ENCODE results near the gene COL17A1.

The COL17A1 gene

DNA sequence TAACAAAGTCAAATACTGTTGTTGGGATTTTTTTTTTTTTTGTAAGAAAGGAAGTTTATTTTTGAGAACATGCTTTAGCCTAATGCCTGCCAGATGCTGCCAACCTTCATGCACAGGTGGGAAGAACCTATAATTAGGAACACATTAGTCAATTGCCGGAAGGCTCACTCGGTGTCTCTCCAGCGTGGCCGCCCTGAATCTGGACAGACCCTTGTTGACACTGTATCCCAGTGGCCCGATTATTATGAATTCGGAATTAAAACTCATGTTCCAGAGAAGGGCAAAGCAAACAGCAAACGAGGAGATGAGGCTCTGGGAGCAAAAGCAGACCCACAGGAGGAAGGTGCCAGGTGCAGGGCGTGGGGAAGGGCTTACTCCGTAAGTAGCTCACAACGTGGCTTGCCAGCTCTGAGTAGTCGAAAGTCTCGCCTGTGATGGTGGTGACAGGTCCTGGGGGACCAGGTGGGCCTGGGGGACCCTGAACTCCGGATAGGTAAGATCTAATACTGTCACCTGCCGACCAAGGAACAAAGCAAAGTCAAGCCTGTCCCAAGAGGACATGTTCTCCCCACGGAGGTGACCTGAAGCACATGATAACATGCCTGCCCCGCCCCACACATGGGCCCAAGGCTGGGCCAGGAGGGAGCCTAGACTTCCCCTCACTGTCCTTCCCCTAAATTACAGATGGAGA, 48.3 kb downstream of the COL17A1 start:
- Mint-ChIP-seq H3K9me3 (no peaks in the 10 kb centered on the region), H3K36me3 (ENCODE audit: low read depth) (peaks cover 5% of the 10 kb centered on the region), H3K27ac (peak overlapping the region; percentile 32), H3K4me3 (no peak overlapping the region), H3K4me1 (peaks cover 12% of the 10 kb centered on the region), H3K27me3 (ENCODE audit: low read depth, poor library complexity) (peaks cover 12% of the 10 kb centered on the region)
- TF ChIP-seq, protein P1, sequence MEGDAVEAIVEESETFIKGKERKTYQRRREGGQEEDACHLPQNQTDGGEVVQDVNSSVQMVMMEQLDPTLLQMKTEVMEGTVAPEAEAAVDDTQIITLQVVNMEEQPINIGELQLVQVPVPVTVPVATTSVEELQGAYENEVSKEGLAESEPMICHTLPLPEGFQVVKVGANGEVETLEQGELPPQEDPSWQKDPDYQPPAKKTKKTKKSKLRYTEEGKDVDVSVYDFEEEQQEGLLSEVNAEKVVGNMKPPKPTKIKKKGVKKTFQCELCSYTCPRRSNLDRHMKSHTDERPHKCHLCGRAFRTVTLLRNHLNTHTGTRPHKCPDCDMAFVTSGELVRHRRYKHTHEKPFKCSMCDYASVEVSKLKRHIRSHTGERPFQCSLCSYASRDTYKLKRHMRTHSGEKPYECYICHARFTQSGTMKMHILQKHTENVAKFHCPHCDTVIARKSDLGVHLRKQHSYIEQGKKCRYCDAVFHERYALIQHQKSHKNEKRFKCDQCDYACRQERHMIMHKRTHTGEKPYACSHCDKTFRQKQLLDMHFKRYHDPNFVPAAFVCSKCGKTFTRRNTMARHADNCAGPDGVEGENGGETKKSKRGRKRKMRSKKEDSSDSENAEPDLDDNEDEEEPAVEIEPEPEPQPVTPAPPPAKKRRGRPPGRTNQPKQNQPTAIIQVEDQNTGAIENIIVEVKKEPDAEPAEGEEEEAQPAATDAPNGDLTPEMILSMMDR (IDR thresholded peaks at IDR 0.05): no peak
- no peak for DNase-seq

DNA sequence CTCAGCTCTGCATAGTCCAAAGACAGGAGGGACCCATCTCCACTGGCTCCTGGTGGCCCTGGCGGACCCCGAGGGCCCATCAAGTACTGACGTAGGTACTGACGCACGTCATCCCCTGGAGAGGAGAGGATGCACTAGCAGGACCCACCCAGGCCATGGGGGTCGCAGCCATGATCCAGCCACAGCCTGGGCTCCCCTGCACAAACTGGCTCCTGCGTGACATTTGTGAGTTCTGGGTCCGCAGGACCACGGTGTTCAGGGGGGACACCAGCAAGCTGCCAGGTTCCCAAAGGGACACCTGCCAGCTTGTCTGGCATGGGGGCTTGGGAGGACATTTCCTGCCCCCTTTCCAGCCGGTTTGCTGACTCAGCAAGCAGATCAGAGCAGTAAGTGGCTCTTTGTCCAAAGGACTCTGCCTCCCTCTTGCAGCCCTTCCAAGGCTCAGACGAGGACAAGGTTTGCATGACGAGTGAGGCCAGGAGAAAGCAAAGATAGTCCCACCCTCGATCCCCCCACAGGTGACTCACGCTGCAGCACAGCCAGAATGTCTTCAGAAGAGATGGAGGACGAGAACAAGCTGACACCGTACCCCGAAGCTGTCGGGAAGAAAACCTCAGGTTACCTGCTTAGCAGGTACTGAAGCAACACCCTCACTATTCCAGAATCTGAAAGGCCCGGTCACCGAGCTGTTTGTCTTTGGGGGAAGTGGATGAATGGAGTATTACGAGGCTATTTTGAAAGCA, 49.0 kb downstream of the COL17A1 start:
- Mint-ChIP-seq H3K36me3 (ENCODE audit: low read depth) (peaks cover 12% of the 10 kb centered on the region), H3K27me3 (ENCODE audit: low read depth, poor library complexity) (peaks cover 9% of the 10 kb centered on the region), H3K4me1 (peaks cover 12% of the 10 kb centered on the region), H3K9me3 (no peaks in the 10 kb centered on the region), H3K27ac (no peak overlapping the region), H3K4me3 (no peak overlapping the region)
- no peak for DNase-seq
- TF ChIP-seq, protein P1 (IDR thresholded peaks at IDR 0.05): no peak

DNA sequence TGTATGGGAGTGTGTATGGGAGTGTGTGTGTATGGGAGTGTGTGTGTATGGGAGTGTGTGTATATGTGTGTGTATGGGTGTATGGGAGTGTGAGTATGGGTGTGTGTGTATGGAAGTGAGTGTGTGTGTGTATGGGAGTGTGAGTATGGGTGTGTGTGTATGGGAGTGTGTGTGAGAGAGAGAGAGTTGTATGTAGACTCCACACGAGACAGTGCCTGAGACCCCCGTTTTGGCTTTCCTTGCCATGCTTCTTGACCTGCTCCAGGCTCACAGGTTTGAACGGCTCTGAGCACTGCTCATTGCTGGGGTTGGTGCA, 49.7 kb downstream of the COL17A1 start:
- H3K27me3 Mint-ChIP-seq (ENCODE audit: low read depth, poor library complexity): peaks cover 9% of the 10 kb centered on the region
- H3K4me1 Mint-ChIP-seq: peaks cover 12% of the 10 kb centered on the region
- no peaks in the 10 kb centered on the region for H3K9me3 Mint-ChIP-seq
- no peak for DNase-seq
- no peak overlapping the region for H3K4me3 Mint-ChIP-seq
- TF ChIP-seq, protein P1 (IDR thresholded peaks at IDR 0.05): no peak
- peaks cover 18% of the 10 kb centered on the region for H3K36me3 Mint-ChIP-seq (ENCODE audit: low read depth)
- no peak overlapping the region for H3K27ac Mint-ChIP-seq

DNA sequence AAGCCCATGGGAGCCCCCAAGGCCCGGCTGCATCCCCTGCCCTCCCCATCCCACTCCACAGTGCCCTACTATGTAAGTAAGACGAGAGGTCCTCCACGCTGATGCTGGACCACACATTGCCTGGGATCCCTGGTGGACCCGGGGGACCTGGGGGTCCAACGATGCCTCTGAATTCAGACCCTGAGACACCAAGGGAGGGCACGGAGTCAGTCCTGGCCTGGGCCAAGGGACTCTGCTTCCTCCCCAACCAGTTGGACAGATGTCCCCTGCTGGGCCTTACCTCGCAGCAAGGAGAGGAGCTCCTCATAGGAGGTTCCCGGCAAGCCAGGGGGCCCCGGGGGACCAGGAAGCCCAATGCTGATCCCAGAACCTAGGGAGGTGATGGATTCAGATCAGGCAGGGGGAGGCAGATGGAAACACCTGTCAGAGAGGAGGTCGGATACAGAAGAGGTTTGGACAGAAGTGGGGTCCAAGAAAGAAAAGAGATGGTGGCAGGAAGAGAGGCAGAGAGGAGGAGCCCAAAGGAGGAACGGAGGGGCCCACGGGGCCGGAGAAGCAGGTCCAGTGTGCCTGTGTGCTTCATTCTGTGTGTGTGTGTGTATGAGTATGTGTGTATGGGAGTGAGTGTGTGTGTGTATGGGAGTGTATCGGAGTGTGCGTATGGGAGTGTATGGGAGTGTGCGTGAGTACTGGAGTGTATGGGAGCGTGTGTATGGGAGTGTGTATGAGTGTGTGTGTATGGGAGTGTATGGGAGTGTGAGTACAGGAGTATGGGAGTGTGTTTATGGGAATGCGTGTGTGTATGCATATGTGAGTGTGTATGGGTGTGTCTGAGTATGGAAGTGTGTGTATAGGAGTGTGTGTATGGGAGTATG, 50.2 kb downstream of the COL17A1 start:
- DNase-seq: no peak

DNA sequence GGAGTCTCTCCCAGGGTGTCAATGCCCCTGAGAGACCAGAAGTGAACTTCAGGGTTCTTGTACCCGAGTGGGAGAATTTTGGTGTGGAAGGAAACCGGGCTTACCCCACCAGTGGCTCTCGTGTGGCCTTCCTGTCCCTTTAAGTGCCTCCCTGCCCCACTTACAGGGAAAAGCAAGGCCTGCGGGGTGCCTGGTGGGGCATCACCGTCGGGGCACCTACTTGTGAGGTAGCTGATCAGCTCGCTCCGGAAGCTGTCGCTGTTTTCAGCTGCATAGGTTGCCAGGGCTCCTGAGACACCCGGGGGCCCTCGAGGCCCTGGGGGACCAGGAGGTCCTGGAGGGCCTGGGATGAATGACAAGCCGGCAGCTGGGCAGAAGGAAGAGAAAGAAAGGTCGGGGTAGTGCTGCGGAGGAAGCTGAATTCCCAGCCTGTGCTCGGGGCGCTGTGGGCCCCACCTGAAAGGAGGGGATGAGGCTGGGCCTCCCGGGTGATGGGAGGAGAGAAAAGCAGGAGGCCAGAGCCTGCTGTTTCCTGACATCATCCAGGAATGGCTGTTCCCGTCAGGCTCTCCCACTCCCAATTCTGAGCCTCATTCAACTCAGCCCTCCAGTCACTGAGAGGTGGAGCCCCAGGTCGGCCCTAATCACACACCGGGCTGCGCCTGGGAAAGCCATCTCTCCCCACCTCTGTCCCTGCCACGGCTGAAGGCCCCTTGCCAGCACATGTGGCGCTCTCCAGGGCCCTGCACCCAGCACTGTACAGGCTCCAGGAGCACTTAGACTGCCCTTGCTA, 51.1 kb downstream of the COL17A1 start:
- H3K27me3 Mint-ChIP-seq (ENCODE audit: low read depth, poor library complexity): peaks cover 7% of the 10 kb centered on the region
- no peak overlapping the region for H3K4me3 Mint-ChIP-seq
- peak overlapping the region; percentile 50 for H3K27ac Mint-ChIP-seq
- H3K36me3 Mint-ChIP-seq (ENCODE audit: low read depth): peaks cover 20% of the 10 kb centered on the region
- peaks cover 12% of the 10 kb centered on the region for H3K4me1 Mint-ChIP-seq
- no peak for DNase-seq
- no peaks in the 10 kb centered on the region for H3K9me3 Mint-ChIP-seq
- TF ChIP-seq, protein P1 (IDR thresholded peaks at IDR 0.05): no peak

More for the DNA sequence above, 50.2 kb downstream of the COL17A1 start:
- Mint-ChIP-seq H3K4me1 (peaks cover 12% of the 10 kb centered on the region), H3K27ac (no peak overlapping the region), H3K36me3 (ENCODE audit: low read depth) (peaks cover 18% of the 10 kb centered on the region), H3K4me3 (no peak overlapping the region), H3K9me3 (no peaks in the 10 kb centered on the region), H3K27me3 (ENCODE audit: low read depth, poor library complexity) (peaks cover 9% of the 10 kb centered on the region)
- TF ChIP-seq, protein P1 (IDR thresholded peaks at IDR 0.05): no peak
